Vagina (tissue), 2 donors: ENCODE data around the gene SF3B2. TPM values are rescaled to one million over a fixed set of nuclear protein-coding genes. Genes with fewer than 3 reads are reported as not detected.
A peak's percentile ranks its signal among the peaks of the same experiment; 100 is the strongest.

Source experiments
- DNase-seq, 2 donors: peaks; one replicate each; pipeline ENCODE4 v3.0.0-alpha.2; 2017; ENCODE audit errors: extremely low spot score in 2 of 2
- H3K27ac ChIP-seq: fragments of 200-600 bp; sonication (generic); one replicate; pipeline ENCODE4 v1.5.1; 2019
- H3K27me3 ChIP-seq: fragments of 200-600 bp; sonication (generic); one replicate; pipeline ENCODE4 v1.5.1; 2019
- H3K36me3 ChIP-seq, 2 donors: fragments of 200-600 bp; sonication (generic); one replicate each; pipeline ENCODE4 v1.5.1; 2017 to 2019
- H3K4me1 ChIP-seq: fragments of 200-600 bp; sonication (generic); one replicate; pipeline ENCODE4 v1.5.1; 2019
- H3K4me3 ChIP-seq, 2 donors: fragments of 200-600 bp; sonication (generic); 1 replicate in 1 of 2; 2 replicates in 1 of 2; pipeline ENCODE4 v1.5.1; 2016 to 2019
- H3K9me3 ChIP-seq: fragments of 200-600 bp; sonication (generic); one replicate; pipeline ENCODE4 v1.5.1; 2019
- CTCF ChIP-seq, 3 experiments: fragments of 450-650 bp in 2 of 3; fragments of 200-600 bp in 1 of 3; sonication (generic) in 1 of 3; IDR thresholded peaks; one replicate each; pipeline ENCODE4 v1.5.1; 2017 to 2019; ENCODE audit warnings: antibody characterized with exemption in 3 of 3, mild to moderate bottlenecking in 2 of 3, moderate library complexity in 2 of 3
- POLR2A ChIP-seq, 2 donors: fragments of 450-650 bp; IDR thresholded peaks; one replicate each; pipeline ENCODE4 v1.6.1; 2017; ENCODE audit warnings: antibody characterized with exemption in 2 of 2, mild to moderate bottlenecking in 2 of 2, moderate library complexity in 2 of 2
- POLR2AphosphoS5 ChIP-seq, 2 donors: sonication (generic); formaldehyde crosslinking; IDR thresholded peaks; one replicate each; pipeline ENCODE4 v1.9.0; 2017; ENCODE audit warnings: antibody characterized with exemption in 2 of 2, mild to moderate bottlenecking in 2 of 2, low read depth in 1 of 2; ENCODE audit not compliant: insufficient read depth in 1 of 2
- intact Hi-C: fragments of 100-400 bp; cut with DNase I; formaldehyde crosslinking; loops from one replicate; pipeline ENCODE4 v1.15.1; 2023
- total RNA-seq: library from RNA; depleted of rRNA; stranded (reverse); fragments of >200 nt; gene quantifications from one replicate; pipeline ENCODE4 v1.2.3, GENCODE V29; 2016

The SF3B2 gene
- 107 TPM for total RNA-seq

- Histone ChIP-seq H3K27me3 (no peaks in the 10 kb centered on the region), H3K4me1 (peaks cover 31% of the 10 kb centered on the region)
- intact Hi-C loops = no loop called here
These were observed at the start of gene SF3B2 for GRCh38 chr11:66051766-66052663. Gene SF3B2, plus strand, starts transcription at chr11:66052364. Its CDS starts 21 bp downstream, at chr11:66052385.

GRCh38 chr11:66002648-66003225 is 49.4 kb upstream of the SF3B2 start:
- H3K27me3 ChIP-seq = no peaks in the 10 kb centered on the region
- peak overlapping the region; percentile 97 for H3K27ac ChIP-seq
- H3K4me1 ChIP-seq = peaks cover 36% of the 10 kb centered on the region
- H3K36me3 ChIP-seq = peaks cover 0 to 36% of the 10 kb centered on the region in 2 donors
- intact Hi-C loops = loop anchor here (5.0 kb wide), 1 partner anchor 115 kb away; the partner anchor contains the start of gene FIBP
- H3K9me3 ChIP-seq = no peaks in the 10 kb centered on the region
- DNase-seq = peak in 1 of 2 donors; percentile 88
- peak overlapping the region; percentile 61 to 96 for H3K4me3 ChIP-seq
- TF ChIP-seq POLR2AphosphoS5 (IDR thresholded peaks at IDR 0.05; ENCODE audit: insufficient read depth in 1 of 2, low read depth in 1 of 2) = no peak
- TF ChIP-seq POLR2A (IDR thresholded peaks at IDR 0.05) = no peak
- TF ChIP-seq CTCF (IDR thresholded peaks at IDR 0.05) = peak in 1 of 3 experiments; percentile 18

More at GRCh38 chr11:66051766-66052663, at the start of gene SF3B2:
- Histone ChIP-seq H3K27ac (peak within 1 kb of the TSS; percentile 90), H3K36me3 (peaks cover 0 to 24% of the 10 kb centered on the region in 2 donors), H3K9me3 (no peaks in the 10 kb centered on the region), H3K4me3 (peak within 1 kb of the TSS; percentile 59 to 100)
- DNase-seq = peak in 1 of 2 donors; percentile 98
- TF ChIP-seq POLR2AphosphoS5 (IDR thresholded peaks at IDR 0.05; ENCODE audit: insufficient read depth in 1 of 2, low read depth in 1 of 2) = peak; percentile 92 to 95
- TF ChIP-seq POLR2A (IDR thresholded peaks at IDR 0.05) = no peak

GRCh38 chr11:66003291-66003690 is 48.9 kb upstream of the SF3B2 start:
- intact Hi-C loops = loop anchor here (5.0 kb wide), 1 partner anchor 116 kb away; the partner anchor contains the start of gene FIBP
- peaks cover 0 to 30% of the 10 kb centered on the region in 2 donors for H3K36me3 ChIP-seq
- peak overlapping the region; percentile 97 for H3K27ac ChIP-seq
- H3K4me3 ChIP-seq = peak overlapping the region; percentile 61 to 96
- peaks cover 36% of the 10 kb centered on the region for H3K4me1 ChIP-seq
- no peaks in the 10 kb centered on the region for H3K27me3 ChIP-seq
- TF ChIP-seq POLR2A (IDR thresholded peaks at IDR 0.05) = no peak
- no peak for TF ChIP-seq CTCF (IDR thresholded peaks at IDR 0.05)
- TF ChIP-seq POLR2AphosphoS5 (IDR thresholded peaks at IDR 0.05; ENCODE audit: insufficient read depth in 1 of 2, low read depth in 1 of 2) = no peak
- no peaks in the 10 kb centered on the region for H3K9me3 ChIP-seq
- no peak for DNase-seq

GRCh38 chr11:66004186-66004585 is 48.0 kb upstream of the SF3B2 start:
- Histone ChIP-seq H3K27ac (no peak overlapping the region), H3K27me3 (no peaks in the 10 kb centered on the region), H3K4me1 (peaks cover 34% of the 10 kb centered on the region), H3K36me3 (peaks cover 0 to 21% of the 10 kb centered on the region in 2 donors), H3K4me3 (no peak overlapping the region), H3K9me3 (no peaks in the 10 kb centered on the region)
- peak in 1 of 2 donors; percentile 72 for DNase-seq
- intact Hi-C loops = loop anchor here (5.0 kb wide), 1 partner anchor 117 kb away; the partner anchor contains the start of gene FIBP
- TF ChIP-seq POLR2A (IDR thresholded peaks at IDR 0.05) = no peak

- H3K4me3 ChIP-seq = no peak overlapping the region
- no peak overlapping the region for H3K27ac ChIP-seq
- no peak for TF ChIP-seq CTCF (IDR thresholded peaks at IDR 0.05)
- TF ChIP-seq POLR2AphosphoS5 (IDR thresholded peaks at IDR 0.05; ENCODE audit: insufficient read depth in 1 of 2, low read depth in 1 of 2) = no peak
- TF ChIP-seq POLR2A (IDR thresholded peaks at IDR 0.05) = no peak
- H3K4me1 ChIP-seq = peaks cover 13% of the 10 kb centered on the region
- DNase-seq = no peak
- intact Hi-C loops = no loop called here
- peaks cover 0 to 11% of the 10 kb centered on the region in 2 donors for H3K36me3 ChIP-seq
- no peaks in the 10 kb centered on the region for H3K9me3 ChIP-seq
- no peaks in the 10 kb centered on the region for H3K27me3 ChIP-seq
These were observed 45.9 kb upstream of the SF3B2 start for GRCh38 chr11:66006134-66006890.
